HT-29 (cell line): ENCODE results near the gene MOGAT3. TPM values are rescaled to one million over a fixed set of nuclear protein-coding genes. Genes with fewer than 3 reads are reported as not detected.

Source experiments
- DNase-seq: peaks from one replicate; pipeline ENCODE4 v3.0.0-alpha.2; 2015; ENCODE audit warnings: low spot score
- small RNA-seq: library from RNA; depleted of rRNA; stranded (forward); fragments of <200 nt; gene quantifications from one replicate; pipeline ENCODE3, GENCODE V24; 2014
- total RNA-seq: library from RNA; depleted of rRNA; stranded (reverse); fragments of >200 nt; shearing (Covaris generic); gene quantifications from 2 replicates; pipeline ENCODE4 v1.2.3, GENCODE V29; 2014; rRNA removed

The MOGAT3 gene
- total RNA-seq, 1 experiment from 2014 or later = 6.7 TPM

DNA sequence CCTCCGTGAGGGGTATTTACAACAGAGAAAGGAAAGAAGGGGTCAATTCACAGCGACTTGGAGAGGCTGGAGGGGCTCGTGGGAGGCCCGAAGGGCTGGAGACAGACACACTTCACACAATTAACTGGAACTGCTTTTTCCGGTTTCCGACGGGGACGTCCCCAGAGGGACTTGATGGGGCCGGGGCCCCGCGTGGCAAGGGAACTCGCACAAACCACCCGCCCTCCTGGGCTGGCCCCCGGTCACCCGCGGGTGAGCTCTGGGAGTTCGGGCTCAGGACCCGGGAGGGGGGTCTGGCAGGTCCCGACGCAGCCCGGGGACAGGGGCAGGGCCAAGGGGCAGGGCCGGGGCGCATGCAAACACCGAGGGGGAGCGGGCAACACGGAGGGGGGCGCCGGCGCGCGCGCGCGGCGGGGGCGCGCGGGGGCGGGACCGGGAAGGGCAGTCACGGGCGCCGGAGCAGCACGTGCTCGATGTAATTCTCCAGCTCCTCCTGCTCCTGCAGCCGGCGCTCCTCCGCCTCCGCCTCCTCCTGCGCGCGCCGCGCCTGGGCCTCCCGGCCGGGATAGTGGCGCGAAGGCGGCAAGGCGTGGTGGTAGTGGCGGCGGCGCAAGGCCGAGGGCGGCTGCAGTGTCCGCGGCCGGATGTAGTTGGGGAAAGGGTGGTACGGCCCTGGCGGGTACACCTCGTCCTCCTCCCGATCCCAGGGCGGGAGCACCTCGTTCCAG lies 38.1 kb downstream of the MOGAT3 start:
- peak; percentile 67 for DNase-seq

DNA sequence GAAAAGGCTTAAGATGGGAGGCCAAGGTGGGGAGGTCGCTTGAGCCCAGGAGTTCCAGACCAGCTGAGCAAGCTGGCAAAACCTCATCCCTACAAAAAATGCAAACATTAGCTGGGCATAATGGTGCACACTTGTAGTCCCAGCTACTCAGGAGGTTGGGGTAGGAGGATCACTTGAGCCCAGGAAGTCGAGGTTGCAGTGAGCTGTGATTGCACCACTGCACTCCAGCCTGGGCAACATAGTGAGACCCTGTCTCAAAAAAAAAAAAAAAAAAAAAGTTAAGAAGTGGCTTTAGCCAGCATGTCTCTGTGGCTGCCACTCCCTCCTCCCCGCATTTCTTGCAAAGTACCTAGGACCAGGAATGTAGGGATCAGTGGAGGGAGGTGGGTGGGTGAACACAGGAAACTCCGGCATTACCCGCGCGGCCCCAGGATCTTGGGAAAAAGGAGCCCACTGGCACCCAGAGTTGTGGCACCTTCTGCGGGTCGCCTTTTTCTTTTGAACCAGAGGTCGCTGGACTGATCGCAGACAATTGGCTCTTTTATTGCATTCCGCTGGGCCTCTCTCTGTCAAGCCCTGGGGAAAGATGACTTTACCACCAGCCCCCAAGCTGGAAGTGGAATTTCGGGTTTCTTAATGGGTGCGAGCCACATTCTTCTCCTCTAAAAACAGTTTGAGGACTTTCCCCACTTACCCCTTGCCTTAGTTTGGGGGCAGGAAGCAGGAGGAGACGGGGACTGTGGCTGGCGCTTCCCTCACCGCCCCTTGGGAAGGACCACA lies 39.0 kb downstream of the MOGAT3 start:
- no peak for DNase-seq

DNA sequence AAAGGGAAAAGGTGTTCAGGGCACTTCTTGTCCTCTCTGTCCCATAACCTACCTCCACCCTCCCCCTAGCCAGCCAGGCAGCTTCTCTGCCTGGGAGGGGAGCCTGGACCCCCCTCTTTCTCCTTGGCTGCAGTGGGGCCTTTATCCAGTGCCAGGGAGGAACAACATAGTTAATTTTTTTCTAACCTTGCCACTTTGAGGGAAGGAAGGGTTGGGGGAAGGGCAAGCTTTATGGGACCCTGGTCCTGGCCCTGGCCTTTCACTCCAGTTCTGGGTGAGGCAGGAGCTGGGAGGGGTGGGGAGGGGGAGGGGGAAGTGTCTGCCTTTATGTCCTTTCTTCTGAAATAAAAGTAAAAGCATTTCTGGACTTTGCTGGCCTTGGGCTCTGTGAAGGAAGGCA lies 39.9 kb downstream of the MOGAT3 start:
- DNase-seq = no peak

DNA sequence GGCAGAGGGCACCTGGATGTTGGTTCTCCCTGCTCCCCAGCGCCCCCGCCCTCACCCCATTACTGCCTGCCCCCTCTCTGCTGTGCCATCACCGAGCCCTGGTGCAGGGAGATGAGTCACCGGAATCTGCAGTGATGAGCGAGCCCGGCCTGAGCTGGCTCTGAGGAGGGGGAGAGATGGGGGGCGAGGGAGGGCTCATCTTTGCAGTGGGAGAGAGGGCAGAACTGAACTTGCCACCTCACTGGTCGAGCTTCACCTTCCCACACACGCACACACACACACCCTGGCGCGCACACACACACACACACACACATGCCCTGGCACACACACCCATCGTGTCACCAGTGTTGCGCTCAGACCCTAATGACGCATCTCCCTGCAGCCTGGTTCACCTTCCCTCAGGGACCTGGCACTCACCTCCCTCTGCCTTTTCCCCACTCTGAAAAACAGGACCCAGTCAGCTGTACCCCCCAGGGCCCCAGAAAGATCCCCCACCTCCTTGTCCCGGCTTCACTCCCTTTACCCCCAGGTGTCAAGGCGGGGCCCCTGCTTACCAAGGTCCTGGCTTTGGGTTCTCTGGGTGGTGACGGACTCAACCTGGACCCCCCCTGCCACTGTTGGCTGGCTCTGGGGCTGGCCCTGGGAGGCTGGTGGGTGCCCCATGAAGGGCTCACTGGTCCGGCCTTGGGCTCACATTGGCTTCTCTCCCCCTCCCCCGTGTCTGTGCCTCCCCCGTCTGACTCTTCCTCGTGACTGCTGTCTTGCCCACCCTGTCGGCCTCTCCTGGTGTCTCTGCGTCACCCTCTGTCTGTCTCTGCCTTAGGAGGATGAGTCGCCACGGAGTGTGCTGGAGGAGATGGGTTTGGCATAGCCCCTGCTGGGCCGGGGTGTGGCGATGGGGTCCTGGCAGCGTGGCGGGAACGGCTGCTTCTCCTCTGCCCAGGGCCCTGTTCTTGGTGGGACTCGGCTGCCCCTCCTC lies 40.9 kb downstream of the MOGAT3 start:
- no peak for DNase-seq

DNA sequence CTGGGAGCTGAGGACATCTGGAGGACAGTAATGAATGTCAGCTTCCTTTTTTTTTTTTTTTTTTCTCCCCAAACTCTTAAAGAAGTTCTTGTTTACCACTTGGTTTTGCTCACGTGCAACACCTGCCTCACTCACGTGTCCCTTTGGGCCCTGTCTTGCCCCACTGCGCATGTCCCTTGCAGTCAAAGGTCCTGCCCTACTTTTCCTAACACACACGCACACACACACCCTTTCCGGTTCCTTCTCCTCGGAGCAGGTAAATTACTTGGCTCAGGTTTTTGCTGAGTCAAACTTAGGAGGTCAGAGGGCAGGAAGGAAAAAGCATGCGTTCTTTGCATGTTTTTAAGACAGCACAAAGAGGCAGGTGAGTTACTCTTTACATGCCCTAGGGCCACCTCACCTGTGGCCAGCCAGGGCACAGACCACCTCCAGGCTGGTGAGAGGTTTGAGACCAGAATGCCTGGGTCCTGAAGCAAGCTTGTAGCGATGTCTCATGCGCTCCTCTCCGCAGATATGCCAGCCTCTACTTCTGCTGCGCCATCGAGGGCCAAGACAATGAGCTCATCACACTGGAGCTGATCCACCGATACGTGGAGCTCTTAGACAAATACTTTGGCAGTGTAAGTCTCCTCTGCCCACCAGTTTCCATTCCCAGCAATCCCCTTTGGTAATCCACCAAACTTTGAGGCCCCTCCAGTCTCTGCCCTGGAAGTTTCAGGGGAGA lies 43.8 kb downstream of the MOGAT3 start:
- DNase-seq = peak; percentile 30

DNA sequence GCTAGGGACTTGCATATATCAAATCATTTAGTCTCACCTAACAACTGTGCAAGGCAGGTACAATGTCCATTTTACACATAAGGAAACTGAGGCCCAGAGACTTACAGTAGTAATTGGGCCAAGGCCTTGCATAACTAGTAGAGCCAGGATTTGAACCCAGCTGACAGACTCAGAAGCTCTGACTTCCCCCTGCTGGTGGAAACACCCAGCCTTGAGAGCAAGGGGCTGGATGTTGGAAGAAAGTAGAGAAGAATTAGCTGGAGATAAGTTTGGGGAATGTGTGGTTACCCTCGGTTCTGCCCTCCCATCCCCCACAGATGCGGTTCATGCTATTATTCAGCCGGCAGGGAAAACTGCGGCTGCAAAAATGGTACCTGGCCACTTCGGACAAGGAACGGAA lies 44.6 kb downstream of the MOGAT3 start:
- DNase-seq = no peak

DNA sequence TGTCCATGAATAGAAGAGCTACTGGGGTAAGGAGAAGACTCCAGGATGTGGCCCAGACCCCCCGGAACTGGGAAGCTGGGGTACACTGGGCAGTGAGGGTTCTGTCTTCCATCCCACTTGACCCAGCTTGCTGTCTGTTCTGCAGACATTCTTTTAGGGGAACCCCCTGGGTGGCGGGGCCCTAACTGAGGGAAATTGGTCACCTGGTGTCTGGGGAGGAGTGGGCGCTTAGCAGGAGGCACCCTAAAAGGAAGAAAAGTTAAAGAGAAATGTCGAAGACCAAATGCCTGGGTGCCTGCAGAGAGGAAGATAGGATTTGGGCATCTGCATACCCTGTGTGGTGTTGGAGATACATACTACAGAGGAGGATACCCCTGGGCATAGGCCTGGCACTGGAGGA lies 45.5 kb downstream of the MOGAT3 start:
- no peak for DNase-seq

DNA sequence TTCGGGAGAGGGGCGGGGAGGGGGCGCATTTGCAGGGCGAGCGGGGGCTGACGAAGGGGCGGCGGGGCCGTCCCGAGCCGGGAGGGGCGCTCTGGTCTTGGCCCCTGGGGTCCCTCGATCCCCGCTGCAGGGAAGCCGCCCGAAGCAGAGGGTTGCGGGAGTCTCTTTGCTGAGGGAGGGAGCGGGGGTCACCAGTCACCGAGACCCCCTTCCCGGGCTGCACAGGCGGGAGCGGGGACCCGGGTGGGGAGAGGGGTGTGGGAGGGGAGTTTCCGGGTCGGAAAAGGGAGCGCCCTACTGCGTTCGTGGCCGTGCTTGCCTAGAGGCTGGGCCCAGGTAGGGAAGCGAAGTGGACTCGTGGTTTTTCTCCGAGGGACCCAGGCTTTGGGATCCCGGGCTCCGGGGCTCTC lies 46.1 kb downstream of the MOGAT3 start:
- no peak for DNase-seq

DNA sequence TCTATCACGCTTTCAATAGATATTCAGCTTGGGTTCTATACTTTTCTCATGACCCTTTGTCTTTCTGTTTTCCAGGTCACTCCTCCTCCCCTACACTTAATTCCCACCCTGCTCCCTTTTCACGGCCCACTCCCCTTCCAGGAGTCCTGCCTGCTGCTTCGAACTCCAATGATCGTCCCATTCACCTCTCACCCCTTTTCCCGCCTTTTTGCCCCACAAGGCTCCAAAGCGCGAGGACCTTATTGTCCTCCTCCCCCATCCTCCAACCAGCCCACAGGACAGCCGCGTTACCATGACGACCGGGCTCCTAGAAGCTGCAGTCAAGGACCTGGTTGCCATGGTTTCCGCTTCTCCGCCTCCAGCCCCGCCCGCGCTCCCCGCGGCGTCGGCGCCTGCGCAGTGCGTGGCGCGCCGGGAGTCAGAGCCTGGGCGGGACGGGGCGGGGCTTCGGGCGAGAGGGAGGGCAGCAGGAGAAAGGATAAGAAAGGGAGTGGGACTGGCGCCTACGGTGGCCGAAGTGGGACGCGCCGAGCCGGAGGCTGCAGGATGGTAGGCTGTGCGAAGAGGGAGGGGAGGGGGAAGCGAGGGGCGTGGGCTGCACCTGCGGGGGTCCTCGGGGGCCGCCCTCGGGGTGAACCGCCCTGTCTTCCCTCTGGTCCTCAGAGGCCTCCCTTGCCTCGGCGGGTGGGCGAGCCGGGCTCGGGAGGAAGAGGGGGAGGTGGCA lies 46.7 kb downstream of the MOGAT3 start, which contains the start of gene AP1S1:
AP1S1 (plus strand) TSS at position 508 of the 724 bp plus-strand sequence; CDS start at position 547, 39 bp downstream.
- peak; percentile 98 for DNase-seq

DNA sequence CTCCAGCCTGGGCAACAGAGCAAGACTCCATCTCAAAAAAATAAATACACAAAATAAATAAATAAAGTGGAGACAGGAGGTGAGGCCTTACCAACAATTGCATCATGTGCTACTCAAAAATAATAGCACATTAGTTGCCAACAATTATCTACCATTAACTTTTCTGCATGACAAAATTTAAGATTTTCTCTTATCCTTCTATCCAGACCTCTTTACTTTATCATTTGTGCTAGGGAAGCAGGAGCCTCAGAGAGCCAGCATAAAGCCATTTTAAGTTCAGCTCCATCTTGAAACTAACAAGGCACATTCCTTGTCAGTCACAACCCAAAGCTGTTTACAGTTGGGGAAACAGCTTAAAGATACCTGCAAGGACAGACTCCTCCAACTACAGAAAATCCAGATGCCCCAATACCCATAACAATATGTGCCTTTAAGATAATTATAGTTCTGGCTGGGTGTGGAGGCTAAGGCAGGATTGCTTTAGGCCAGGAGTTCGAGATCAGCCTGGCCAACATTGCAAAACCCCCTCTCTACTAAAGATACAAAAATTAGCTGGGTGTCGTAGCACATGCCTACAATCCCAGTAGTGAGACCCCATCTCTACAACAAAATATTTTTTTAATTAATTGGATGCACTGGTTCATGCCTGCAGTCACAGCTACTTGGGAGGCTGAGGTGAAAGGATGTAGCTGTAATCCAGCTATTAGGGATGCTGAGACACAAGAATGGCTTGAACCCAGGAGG lies 48.8 kb downstream of the MOGAT3 start:
- DNase-seq = no peak

Small RNAs within 50 kb of the gene (small RNA-seq; reads per million reads assigned to genes)
- gene MIR4653 = not detected

Other genes starting within 250 kb of the MOGAT3 start
- gene MUC12, start 231.5 kb downstream of the MOGAT3 start, total RNA-seq = 19.2 and 29.8 TPM in 2 replicates
- 0.23 and 0.44 TPM in 2 replicates for gene MUC17, start 181.0 kb downstream of the MOGAT3 start, total RNA-seq
- 32.3 and 52.2 TPM in 2 replicates for gene TRIM56, start 115.6 kb downstream of the MOGAT3 start, total RNA-seq
- 4.6 and 5.0 TPM in 2 replicates for gene SERPINE1, start 73.9 kb downstream of the MOGAT3 start, total RNA-seq
- gene AP1S1, start 46.6 kb downstream of the MOGAT3 start, total RNA-seq = 272 and 277 TPM in 2 replicates
- 0.39 and 0.48 TPM in 2 replicates for gene VGF, start 35.5 kb downstream of the MOGAT3 start, total RNA-seq
- gene NAT16, start 20.7 kb downstream of the MOGAT3 start, total RNA-seq = 0.13 TPM in 2 replicates
- gene PLOD3, start 16.5 kb upstream of the MOGAT3 start, total RNA-seq = 245 and 252 TPM in 2 replicates
- gene ZNHIT1, start 17.1 kb upstream of the MOGAT3 start, total RNA-seq = 180 and 189 TPM in 2 replicates
- 14.7 and 15.1 TPM in 2 replicates for gene CLDN15, start 36.8 kb upstream of the MOGAT3 start, total RNA-seq
- 377 and 384 TPM in 2 replicates for gene FIS1, start 44.0 kb upstream of the MOGAT3 start, total RNA-seq
- gene IFT22, start 120.8 kb upstream of the MOGAT3 start, total RNA-seq = 23.5 and 29.4 TPM in 2 replicates
- gene COL26A1, start 161.8 kb upstream of the MOGAT3 start, total RNA-seq = not detected in 2 replicates